Naive thymus-derived CD4-positive, alpha-beta T cell (primary cell): ENCODE data around the gene NAGS. TPM values are rescaled to one million over a fixed set of nuclear protein-coding genes. Genes with fewer than 3 reads are reported as not detected.
"Not testable (repeated sequence)": the region's sequence is repeated elsewhere in the genome, so short reads cannot be mapped to it uniquely, and the experiment has no call there.

ENCODE experiments used
- ATAC-seq: fragments of 150-1000 bp; cut with Tn5 transposase; 2 replicates; pipeline ENCODE4 v1.10.0; 2021; ENCODE audit warnings: mild to moderate bottlenecking, moderate library complexity
- CTCF ChIA-PET: fragments of 350-600 bp; sonication (Branson Sonifier 250); formaldehyde crosslinking; loops from one replicate; lab custom pipeline; 2021; ENCODE audit warnings: antibody characterized with exemption; lab: Charles Lee
- POLR2A ChIA-PET: fragments of 350-600 bp; sonication (Branson Sonifier 250); formaldehyde crosslinking; loops from one replicate; lab custom pipeline; 2021; ENCODE audit warnings: antibody characterized with exemption, inconsistent platforms; lab: Charles Lee
- DNase-seq, 9 donors: peaks; one replicate each; pipeline versions ENCODE4 v3.0.0 to v3.0.0-alpha.2; 2020 to 2022; ENCODE audit warnings: mixed read lengths in 1 of 9
- H3K27ac ChIP-seq: one replicate; pipeline ENCODE4 v1.7.0; 2013; ENCODE audit warnings: mild to moderate bottlenecking, low read depth, low read length, moderate library complexity
- H3K27me3 ChIP-seq, 2 donors: one replicate each; pipeline ENCODE4 v1.7.0; 2013; ENCODE audit warnings: low read length in 2 of 2, mild to moderate bottlenecking in 2 of 2, moderate library complexity in 2 of 2; ENCODE audit not compliant: control insufficient read depth in 2 of 2, insufficient read depth in 2 of 2
- H3K36me3 ChIP-seq, 3 experiments: 1 replicate in 2 of 3; 2 replicates in 1 of 3; pipeline ENCODE4 v1.7.0; 2013; ENCODE audit warnings: low read length in 3 of 3, mild to moderate bottlenecking in 3 of 3, moderate library complexity in 1 of 3; ENCODE audit not compliant: insufficient read depth in 3 of 3, control insufficient read depth in 2 of 3
- H3K4me1 ChIP-seq, 2 donors: one replicate each; pipeline ENCODE4 v1.7.0; 2013; ENCODE audit warnings: low read length in 2 of 2, mild to moderate bottlenecking in 2 of 2, moderate library complexity in 1 of 2; ENCODE audit not compliant: control insufficient read depth in 2 of 2, insufficient read depth in 2 of 2
- H3K4me3 ChIP-seq: 2 replicates; pipeline ENCODE4 v1.7.0; 2013; ENCODE audit warnings: mild to moderate bottlenecking, low read length
- H3K9me3 ChIP-seq, 3 experiments: 1 replicate in 2 of 3; 2 replicates in 1 of 3; pipeline ENCODE4 v1.7.0; 2013; ENCODE audit warnings: low read length in 3 of 3; ENCODE audit not compliant: control insufficient read depth in 2 of 3
- H3K27ac Mint-ChIP-seq, 9 donors: one replicate each; pipeline ENCODE4 v1.8.0; 2020 to 2022; ENCODE audit warnings: mixed read lengths in 9 of 9, mild to moderate bottlenecking in 8 of 9, moderate library complexity in 5 of 9, inconsistent platforms in 2 of 9
- H3K27me3 Mint-ChIP-seq, 5 donors: one replicate each; pipeline ENCODE4 v1.8.0; 2021 to 2022; ENCODE audit warnings: mixed read lengths in 5 of 5, mild to moderate bottlenecking in 1 of 5
- H3K36me3 Mint-ChIP-seq, 5 donors: one replicate each; pipeline ENCODE4 v1.8.0; 2020 to 2022; ENCODE audit warnings: mixed read lengths in 5 of 5, mild to moderate bottlenecking in 3 of 5, inconsistent platforms in 1 of 5
- H3K4me1 Mint-ChIP-seq, 7 donors: one replicate each; pipeline ENCODE4 v1.8.0; 2020 to 2022; ENCODE audit warnings: mixed read lengths in 7 of 7, mild to moderate bottlenecking in 3 of 7, inconsistent platforms in 1 of 7
- H3K4me3 Mint-ChIP-seq, 10 donors: one replicate each; pipeline ENCODE4 v1.8.0; 2020 to 2022; ENCODE audit warnings: mild to moderate bottlenecking in 10 of 10, mixed read lengths in 10 of 10, moderate library complexity in 6 of 10, inconsistent platforms in 2 of 10
- H3K9me3 Mint-ChIP-seq, 11 donors: one replicate each; pipeline ENCODE4 v1.8.0; 2020 to 2022; ENCODE audit warnings: mixed read lengths in 11 of 11, mild to moderate bottlenecking in 4 of 11, inconsistent platforms in 1 of 11, moderate library complexity in 1 of 11
- intact Hi-C, 2 donors: fragments of 100-400 bp; cut with micrococcal nuclease; formaldehyde crosslinking; loops; one replicate each; pipeline ENCODE4 v1.15.1; 2023
- polyA plus RNA-seq, 2 donors: library from polyadenylated mRNA; unstranded; fragments of 300-500 nt; fragmentation: Illumina TruSeq; gene quantifications; one replicate each; pipeline ENCODE4 v1.2.3, GENCODE V29; 2021
- total RNA-seq, 6 experiments: library from RNA in 5 of 6; stranded (reverse) in 5 of 6; gene quantifications; 1 replicate in 5 of 6; 2 replicates in 1 of 6; pipeline ENCODE4 v1.2.3 and lab custom pipeline; 2021 to 2026

Gene NAGS
- total and polyA plus RNA-seq, 7 experiments from 2014 or later: 0.19 to 2.6 (median 0.41) TPM

GRCh38 chr17:43988301-43988700 lies 16.1 kb upstream of the NAGS start:
- Mint-ChIP-seq H3K27me3 (peaks cover 23 to 44% (median 34%) of the 10 kb centered on the region in 5 donors), H3K36me3 (peaks cover 0 to 4% (median 0%) of the 10 kb centered on the region in 5 donors), H3K27ac (no peak overlapping the region), H3K4me1 (peaks cover 0 to 14% (median 0%) of the 10 kb centered on the region in 7 donors), H3K9me3 (no peaks in the 10 kb centered on the region), H3K4me3 (no peak overlapping the region)
- H3K27me3 ChIP-seq: peaks cover 0 to 7% of the 10 kb centered on the region in 2 donors
- no peak for DNase-seq
- H3K4me3 ChIP-seq: no peak overlapping the region
- H3K27ac ChIP-seq: no peak overlapping the region
- ATAC-seq: no peak
- intact Hi-C loops: no loop called here
- POLR2A ChIA-PET: no interaction called here
- no peaks in the 10 kb centered on the region for H3K9me3 ChIP-seq
- no peaks in the 10 kb centered on the region for H3K36me3 ChIP-seq
- H3K4me1 ChIP-seq: peaks cover 0 to 2% of the 10 kb centered on the region in 2 donors
- CTCF ChIA-PET: interaction anchor here (0.9 to 1.3 kb wide), 2 partner anchors 42 to 78 kb away, joined by 5 to 9 read pairs; no protein-coding TSS in a partner anchor

- no peak overlapping the region for H3K4me3 ChIP-seq
- ATAC-seq (no peak), DNase-seq (no peak)
- Mint-ChIP-seq H3K27me3 (peaks cover 5 to 36% (median 12%) of the 10 kb centered on the region in 5 donors), H3K4me1 (no peaks in the 10 kb centered on the region), H3K4me3 (no peak overlapping the region), H3K27ac (no peak overlapping the region), H3K9me3 (no peaks in the 10 kb centered on the region), H3K36me3 (peaks cover 0 to 1% (median 0%) of the 10 kb centered on the region in 5 donors)
- H3K9me3 ChIP-seq: no peaks in the 10 kb centered on the region
- no peak overlapping the region for H3K27ac ChIP-seq
- H3K27me3 ChIP-seq: peaks cover 3 to 4% of the 10 kb centered on the region in 2 donors
- H3K4me1 ChIP-seq: peaks cover 6 to 9% of the 10 kb centered on the region in 2 donors
- intact Hi-C loops: no loop called here
- no peaks in the 10 kb centered on the region for H3K36me3 ChIP-seq
- ChIA-PET CTCF (no interaction called here), POLR2A (no interaction called here)
Observed at GRCh38 chr17:43992641-43993040, 11.8 kb upstream of the NAGS start.

- H3K27me3 ChIP-seq: peaks cover 3 to 4% of the 10 kb centered on the region in 2 donors
- Mint-ChIP-seq H3K4me1 (no peaks in the 10 kb centered on the region), H3K9me3 (no peaks in the 10 kb centered on the region), H3K27ac (no peak overlapping the region), H3K4me3 (peak overlapping the region in 5 of 10 donors; percentile 11 to 59 (median 31)), H3K27me3 (peaks cover 0 to 35% (median 13%) of the 10 kb centered on the region in 5 donors), H3K36me3 (no peaks in the 10 kb centered on the region)
- CTCF ChIA-PET: interaction anchor here (0.7 to 2.6 kb wide), 3 partner anchors 66 to 117 kb away, joined by 3 to 16 read pairs (median 8); no protein-coding TSS in a partner anchor
- DNase-seq: peak; percentile 40 to 74 (median 63)
- POLR2A ChIA-PET: no interaction called here
- H3K27ac ChIP-seq: no peak overlapping the region
- H3K4me3 ChIP-seq: peak overlapping the region; percentile 7
- H3K4me1 ChIP-seq: peaks cover 6 to 9% of the 10 kb centered on the region in 2 donors
- H3K36me3 ChIP-seq: no peaks in the 10 kb centered on the region
- intact Hi-C loops: loop anchor here (1.0 kb wide), 3 partner anchors 50 to 116 kb away; no protein-coding TSS in a partner anchor
- peak; percentile 94 for ATAC-seq
- H3K9me3 ChIP-seq: no peaks in the 10 kb centered on the region
Observed at GRCh38 chr17:43994272-43995149, 9.9 kb upstream of the NAGS start.

- H3K36me3 Mint-ChIP-seq: no peaks in the 10 kb centered on the region
- intact Hi-C loops: loop anchor here (1.0 kb wide), 3 partner anchors 51 to 117 kb away; no protein-coding TSS in a partner anchor
- CTCF ChIA-PET: interaction anchor here (0.6 to 2.6 kb wide), 5 partner anchors 61 to 304 kb away, joined by 3 to 16 read pairs (median 3); no protein-coding TSS in a partner anchor
Observed at GRCh38 chr17:43995150-43995471, 9.3 kb upstream of the NAGS start.

GRCh38 chr17:43997180-43997579 lies 7.2 kb upstream of the NAGS start:
- POLR2A ChIA-PET: interaction anchor here (0.7 kb wide), 1 partner anchor 87 kb away, joined by 3 read pairs; no protein-coding TSS in a partner anchor
- H3K4me1 ChIP-seq, H3K4me1 Mint-ChIP-seq, ATAC-seq, H3K27ac ChIP-seq, H3K27me3 ChIP-seq, H3K36me3 Mint-ChIP-seq, H3K9me3 Mint-ChIP-seq, intact Hi-C loops, H3K27ac Mint-ChIP-seq, H3K4me3 ChIP-seq, H3K9me3 ChIP-seq, H3K36me3 ChIP-seq, H3K4me3 Mint-ChIP-seq, DNase-seq: not testable (repeated sequence)
- peaks cover 0 to 44% (median 13%) of the 10 kb centered on the region in 5 donors for H3K27me3 Mint-ChIP-seq
- CTCF ChIA-PET: interaction anchor here (1.3 kb wide), 1 partner anchor 119 kb away, joined by 4 read pairs; no protein-coding TSS in a partner anchor

More at GRCh38 chr17:43995150-43995471, 9.3 kb upstream of the NAGS start:
- no peak for ATAC-seq
- Histone ChIP-seq H3K4me1 (peaks cover 6 to 9% of the 10 kb centered on the region in 2 donors), H3K27ac (no peak overlapping the region), H3K36me3 (no peaks in the 10 kb centered on the region), H3K9me3 (no peaks in the 10 kb centered on the region), H3K27me3 (peaks cover 3 to 4% of the 10 kb centered on the region in 2 donors), H3K4me3 (no peak overlapping the region)
- Mint-ChIP-seq H3K27ac (no peak overlapping the region), H3K4me1 (no peaks in the 10 kb centered on the region), H3K27me3 (peaks cover 0 to 37% (median 13%) of the 10 kb centered on the region in 5 donors), H3K9me3 (no peaks in the 10 kb centered on the region), H3K4me3 (peak overlapping the region in 5 of 10 donors; percentile 11 to 59 (median 31))
- POLR2A ChIA-PET: no interaction called here
- no peak for DNase-seq

GRCh38 chr17:43998552-43998951 lies 5.9 kb upstream of the NAGS start:
- Mint-ChIP-seq H3K9me3 (peaks cover 0 to 1% (median 0%) of the 10 kb centered on the region in 11 donors), H3K27ac (no peak overlapping the region), H3K36me3 (no peaks in the 10 kb centered on the region), H3K4me1 (no peaks in the 10 kb centered on the region), H3K27me3 (peaks cover 0 to 44% (median 13%) of the 10 kb centered on the region in 5 donors), H3K4me3 (no peak overlapping the region)
- Histone ChIP-seq H3K4me3 (no peak overlapping the region), H3K27me3 (peaks cover 3 to 4% of the 10 kb centered on the region in 2 donors), H3K36me3 (no peaks in the 10 kb centered on the region), H3K27ac (no peak overlapping the region), H3K9me3 (no peaks in the 10 kb centered on the region), H3K4me1 (peaks cover 6 to 9% of the 10 kb centered on the region in 2 donors)
- ChIA-PET POLR2A (interaction anchor here (1.1 kb wide), 1 partner anchor 11 kb away, joined by 3 read pairs; no protein-coding TSS in a partner anchor), CTCF (no interaction called here)
- ATAC-seq: peak; percentile 26
- intact Hi-C loops: no loop called here
- DNase-seq: no peak
